Posterior vena cava (tissue), 2 donors: Measurements from ENCODE around the gene CARD9. TPM values are rescaled to one million over a fixed set of nuclear protein-coding genes. Genes with fewer than 3 reads are reported as not detected.

Source experiments
- DNase-seq: peaks from one replicate; pipeline ENCODE4 v3.0.0-alpha.2; 2020; ENCODE audit warnings: low spot score
- intact Hi-C, 2 donors: fragments of 100-400 bp; cut with DNase I; formaldehyde crosslinking; loops; one replicate each; pipeline versions ENCODE4 v1.14.1 to v1.14.2; 2022 to 2023
- total RNA-seq, 2 donors: library from RNA; stranded (reverse); fragmentation: NEBNext Ultra II Directional; extraction: Animal tissue kit (Norgen Biotek cat#: 25700); gene quantifications; one replicate each; pipeline ENCODE4 v1.2.1, GENCODE V29; 2021
- donor health status: DM: yes; HTN: yes; CAD: no.
- donor health status: DM: yes; HTN: yes; CAD: no.

Gene CARD9
- total RNA-seq, 2 donors from 2014 or later: 3.1 to 3.9 TPM

- DNase-seq: no peak
- intact Hi-C loops: loop anchor here in 1 of 2 donors (5.0 kb wide), 1 partner anchor 67 kb away; no protein-coding TSS in a partner anchor
These were observed 30.7 kb upstream of the CARD9 start for GRCh38 chr9:136403915-136404800.

DNA sequence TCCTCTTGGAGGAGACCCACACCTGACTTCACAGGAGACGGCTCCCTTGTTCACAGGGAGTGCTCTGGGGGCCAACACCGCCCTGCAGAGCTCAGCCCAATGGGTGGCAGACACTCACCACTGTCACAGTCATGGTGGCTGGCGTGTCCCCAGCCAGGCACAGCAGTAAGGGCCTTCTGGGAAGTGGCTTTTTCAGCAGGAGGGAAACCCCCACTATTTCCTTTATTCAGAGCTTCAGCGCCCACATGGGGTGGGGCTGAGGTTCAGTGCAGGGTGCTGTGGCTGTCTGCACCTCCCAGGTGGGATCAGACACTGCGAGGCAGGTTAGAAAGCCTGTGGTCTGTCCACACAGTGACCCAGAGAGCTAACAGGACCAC is 30.1 kb upstream of the CARD9 start:
- intact Hi-C loops: loop anchor here in 1 of 2 donors (5.0 kb wide), 1 partner anchor 66 kb away; no protein-coding TSS in a partner anchor

GRCh38 chr9:136402067-136402466 is 28.6 kb upstream of the CARD9 start:
- DNase-seq: no peak
- intact Hi-C loops: loop anchor here in 1 of 2 donors (5.0 kb wide), 1 partner anchor 65 kb away; no protein-coding TSS in a partner anchor

More for the DNA sequence above, 30.1 kb upstream of the CARD9 start:
- no peak for DNase-seq

- DNase-seq: no peak
- intact Hi-C loops: loop anchor here in 1 of 2 donors (5.0 kb wide), 1 partner anchor 64 kb away; no protein-coding TSS in a partner anchor
These were observed 27.9 kb upstream of the CARD9 start for GRCh38 chr9:136401173-136401922.

- DNase-seq: peak; percentile 96
- intact Hi-C loops: loop anchor here in 1 of 2 donors (5.0 kb wide), 1 partner anchor 63 kb away; no protein-coding TSS in a partner anchor
These were observed 26.8 kb upstream of the CARD9 start, which contains the start of gene SNAPC4 for GRCh38 chr9:136400038-136400834. SNAPC4 (minus strand) TSS chr9:136400170; CDS start chr9:136398428, 1,742 bp downstream.

DNA sequence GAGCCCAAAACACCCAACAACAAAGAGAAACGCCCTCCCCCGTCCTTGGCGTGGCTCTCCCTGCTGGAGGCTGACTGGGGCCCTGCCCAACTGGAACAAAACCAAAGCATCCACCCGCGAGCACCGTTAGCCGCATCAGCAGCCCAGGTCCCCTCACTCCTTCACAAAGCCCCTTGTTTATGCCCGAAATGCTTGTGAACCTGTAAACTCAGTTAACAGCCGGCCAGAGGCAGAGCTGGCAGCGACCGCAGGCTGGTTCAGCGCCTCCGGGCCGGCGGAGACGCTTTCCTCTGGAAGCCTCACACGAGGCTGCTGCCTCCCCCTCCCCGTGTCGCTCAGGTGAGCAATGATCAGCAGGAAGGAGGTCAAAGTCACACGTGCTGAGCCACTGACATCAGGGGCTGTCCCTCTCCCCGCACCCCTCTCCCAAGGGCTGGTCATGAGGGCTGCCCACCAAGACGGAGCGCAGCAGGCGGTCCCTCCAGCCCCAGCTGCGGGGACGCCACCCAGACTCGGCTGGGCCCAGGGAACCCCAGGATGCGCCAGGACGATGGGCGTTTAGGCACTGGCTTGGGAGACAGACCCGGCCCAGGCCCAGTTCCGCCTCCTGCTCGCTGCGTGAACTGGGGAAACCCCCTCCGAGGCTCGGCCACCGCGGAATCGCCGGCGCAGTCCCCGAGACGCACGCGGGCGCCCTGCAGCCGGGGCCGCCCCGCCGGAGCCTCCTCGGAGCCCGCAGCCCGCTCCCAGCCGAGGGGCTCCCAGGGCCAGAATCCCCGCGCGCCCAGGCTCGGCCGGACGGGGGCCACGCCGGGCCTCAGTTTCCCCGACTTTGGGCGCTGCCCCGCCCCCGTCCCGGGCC is 25.9 kb upstream of the CARD9 start:
- no peak for DNase-seq
- intact Hi-C loops: loop anchor here in 1 of 2 donors (5.0 kb wide), 1 partner anchor 62 kb away; no protein-coding TSS in a partner anchor

DNA sequence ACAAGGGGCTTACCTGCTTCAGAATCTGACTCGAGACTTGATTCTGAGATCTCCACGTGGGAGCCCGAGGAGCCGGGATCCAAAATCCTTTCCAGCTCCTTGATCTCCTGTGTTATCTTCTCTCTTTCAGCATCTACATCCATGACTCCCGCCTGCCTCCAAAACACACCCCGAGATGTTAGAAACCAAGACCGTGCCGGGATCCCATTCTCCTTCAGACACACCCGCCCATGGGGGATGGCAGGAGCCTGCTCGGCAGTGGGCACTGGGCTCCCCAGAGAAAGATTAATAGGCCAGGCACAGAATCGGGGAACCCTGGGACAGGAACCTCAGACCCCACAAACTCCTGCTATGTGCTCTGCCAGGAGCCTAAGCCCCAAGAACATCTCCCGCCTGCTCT is 24.8 kb upstream of the CARD9 start:
- no peak for DNase-seq
- intact Hi-C loops: no loop called here

- intact Hi-C loops: no loop called here
- no peak for DNase-seq
These were observed 24.2 kb upstream of the CARD9 start for GRCh38 chr9:136397643-136398042.

GRCh38 chr9:136396219-136396515 is 22.7 kb upstream of the CARD9 start:
- no peak for DNase-seq
- intact Hi-C loops: no loop called here

DNA sequence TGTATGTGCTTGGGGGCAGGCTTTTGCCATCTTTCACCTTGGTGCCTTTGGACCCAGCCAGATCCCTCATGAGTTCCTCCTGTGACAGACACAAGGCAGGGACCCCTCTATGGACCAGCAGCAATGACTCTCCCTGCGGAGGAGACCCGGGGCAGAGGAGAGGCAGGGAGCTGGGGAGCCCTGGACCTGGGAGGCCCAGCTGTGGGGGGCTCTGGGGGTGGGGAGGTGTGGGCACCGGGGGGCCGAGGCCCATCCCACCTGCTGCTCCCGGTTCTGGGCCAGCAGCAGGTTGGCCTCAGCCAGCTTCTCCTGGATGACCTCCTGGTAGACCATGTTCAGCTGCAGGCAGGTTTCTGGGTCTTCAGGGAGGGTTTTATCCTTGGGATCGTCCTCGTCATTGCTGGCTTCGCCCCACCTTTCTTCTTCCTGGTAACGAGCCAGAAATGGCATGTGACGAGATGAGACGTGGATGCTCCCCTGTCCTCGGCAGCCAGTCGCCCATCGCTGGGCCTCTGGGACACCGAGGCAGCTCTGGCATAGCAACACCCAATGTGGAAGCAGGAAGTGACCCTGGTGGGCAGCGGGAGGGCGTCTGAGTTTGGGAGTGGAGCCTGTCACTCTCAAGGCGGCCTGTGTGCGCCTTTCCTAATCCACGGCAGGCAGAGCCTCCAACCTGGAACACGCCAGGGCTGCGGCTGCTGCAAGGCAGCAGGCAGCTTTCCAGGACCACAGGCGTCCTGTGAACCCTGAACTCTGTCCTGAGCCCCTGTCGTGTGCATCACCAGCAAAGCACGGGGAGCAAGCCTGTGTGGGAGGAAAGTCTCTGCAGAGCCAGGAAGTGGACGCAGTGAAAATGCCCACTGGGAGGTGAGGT is 22.1 kb upstream of the CARD9 start:
- DNase-seq: no peak
- intact Hi-C loops: no loop called here

- intact Hi-C loops: no loop called here
- no peak for DNase-seq
These were observed 21.5 kb upstream of the CARD9 start for GRCh38 chr9:136395020-136395340.

DNA sequence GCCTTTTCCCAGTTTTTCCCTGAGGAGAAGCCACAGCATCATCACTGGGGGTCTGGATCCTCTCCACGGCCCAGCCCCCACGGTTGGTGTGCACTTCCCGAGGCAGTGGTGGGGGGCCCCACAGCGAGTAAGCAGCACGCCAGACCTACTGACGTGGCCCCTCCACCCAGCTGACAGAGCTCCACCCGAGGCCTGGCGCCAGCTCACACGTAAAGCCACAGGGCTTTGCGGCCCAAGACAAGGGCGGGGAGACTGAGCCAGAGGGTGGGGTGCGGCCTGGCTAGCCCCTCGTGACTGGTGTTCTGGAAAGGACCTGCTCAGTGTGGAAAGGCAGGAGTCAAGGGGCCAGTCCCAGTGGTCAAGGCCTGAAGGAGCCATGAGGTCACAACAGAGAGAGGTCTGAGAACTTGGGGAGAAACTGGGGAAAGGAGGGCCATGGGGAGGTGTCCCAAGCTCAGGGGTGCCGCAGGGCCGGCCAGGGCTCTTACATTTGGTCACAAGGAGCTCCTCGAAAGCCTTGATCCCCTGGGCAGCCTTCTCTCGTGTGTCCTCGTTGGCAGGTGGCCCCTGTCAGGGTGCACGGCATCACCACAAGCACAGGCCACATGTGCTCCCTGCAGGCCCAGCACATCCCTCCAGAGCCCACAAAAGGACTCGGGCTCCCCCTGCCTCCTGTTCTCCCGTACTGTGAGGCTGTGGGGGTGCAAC is 21.0 kb upstream of the CARD9 start:
- intact Hi-C loops: no loop called here
- no peak for DNase-seq

DNA sequence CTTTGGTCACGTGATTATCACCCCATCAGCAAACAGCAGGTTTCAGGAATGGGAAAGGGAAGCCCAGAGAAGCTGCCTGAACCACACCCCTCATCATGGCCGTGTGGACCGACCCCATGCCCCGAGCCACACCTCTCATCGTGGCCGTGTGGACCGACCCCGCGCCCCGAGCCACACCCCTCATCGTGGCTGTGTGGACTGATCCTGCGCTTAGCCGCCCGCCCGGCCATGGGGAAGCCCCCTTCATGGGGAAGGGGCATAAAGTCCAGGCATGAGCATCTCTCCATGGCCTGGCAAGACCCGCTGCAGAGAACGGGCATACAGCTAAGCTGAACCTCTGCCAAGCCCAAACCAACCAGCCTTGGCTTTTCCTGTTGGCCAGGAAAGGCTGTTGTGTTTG is 20.1 kb upstream of the CARD9 start:
- intact Hi-C loops: no loop called here

GRCh38 chr9:136392538-136393449 is 19.3 kb upstream of the CARD9 start:
- intact Hi-C loops: no loop called here
- DNase-seq: no peak

More for the DNA sequence above, 20.1 kb upstream of the CARD9 start:
- DNase-seq: no peak

GRCh38 chr9:136391737-136392537 is 18.5 kb upstream of the CARD9 start:
- no peak for DNase-seq
- intact Hi-C loops: no loop called here
